HEK293T (cell line): ENCODE results near the gene NFYA.

ENCODE experiments used
- ARNT ChIP-seq: fragments of 450-650 bp; IDR thresholded peaks from 2 replicates; pipeline ENCODE4 v1.6.1; 2017; ENCODE audit warnings: mild to moderate bottlenecking
- CTBP1 ChIP-seq: fragments of 450-650 bp; IDR thresholded peaks from 2 replicates; pipeline ENCODE4 v1.6.1; 2016; ENCODE audit warnings: borderline replicate concordance
- NFRKB ChIP-seq: fragments of 450-650 bp; IDR thresholded peaks from 2 replicates; pipeline ENCODE4 v1.6.1; 2016; ENCODE audit warnings: mild to moderate bottlenecking, moderate library complexity
- SP1 ChIP-seq: fragments of 450-650 bp; IDR thresholded peaks from 2 replicates; pipeline ENCODE4 v1.6.1; 2017
- SUZ12 ChIP-seq: fragments of 450-650 bp; IDR thresholded peaks from 2 replicates; pipeline ENCODE4 v1.6.1; 2016; ENCODE audit warnings: mild to moderate bottlenecking

- TF ChIP-seq ARNT (0 out of 2 replicates have a peak, but pooled peaks have one; percentile 17), NFRKB (no peak), SP1 (no peak), SUZ12 (no peak), CTBP1 (no peak)
These were observed 44.8 kb upstream of the NFYA start for GRCh38 chr6:41027799-41028560.
